Measurements from ENCODE around the gene SDR39U1. TPM values are rescaled to one million over a fixed set of nuclear protein-coding genes. Genes with fewer than 3 reads are reported as not detected.

The SDR39U1 gene
- total RNA-seq, 1 experiment from 2014 or later: 56.4 TPM

- in situ Hi-C loops (cut with HindIII; ENCODE audit: low sequenced_read_pairs): no loop called here
- no peak for DNase-seq (ENCODE audit: low spot score)
Measured at GRCh38 chr14:24397639-24398292, 44.8 kb downstream of the SDR39U1 start.

DNA sequence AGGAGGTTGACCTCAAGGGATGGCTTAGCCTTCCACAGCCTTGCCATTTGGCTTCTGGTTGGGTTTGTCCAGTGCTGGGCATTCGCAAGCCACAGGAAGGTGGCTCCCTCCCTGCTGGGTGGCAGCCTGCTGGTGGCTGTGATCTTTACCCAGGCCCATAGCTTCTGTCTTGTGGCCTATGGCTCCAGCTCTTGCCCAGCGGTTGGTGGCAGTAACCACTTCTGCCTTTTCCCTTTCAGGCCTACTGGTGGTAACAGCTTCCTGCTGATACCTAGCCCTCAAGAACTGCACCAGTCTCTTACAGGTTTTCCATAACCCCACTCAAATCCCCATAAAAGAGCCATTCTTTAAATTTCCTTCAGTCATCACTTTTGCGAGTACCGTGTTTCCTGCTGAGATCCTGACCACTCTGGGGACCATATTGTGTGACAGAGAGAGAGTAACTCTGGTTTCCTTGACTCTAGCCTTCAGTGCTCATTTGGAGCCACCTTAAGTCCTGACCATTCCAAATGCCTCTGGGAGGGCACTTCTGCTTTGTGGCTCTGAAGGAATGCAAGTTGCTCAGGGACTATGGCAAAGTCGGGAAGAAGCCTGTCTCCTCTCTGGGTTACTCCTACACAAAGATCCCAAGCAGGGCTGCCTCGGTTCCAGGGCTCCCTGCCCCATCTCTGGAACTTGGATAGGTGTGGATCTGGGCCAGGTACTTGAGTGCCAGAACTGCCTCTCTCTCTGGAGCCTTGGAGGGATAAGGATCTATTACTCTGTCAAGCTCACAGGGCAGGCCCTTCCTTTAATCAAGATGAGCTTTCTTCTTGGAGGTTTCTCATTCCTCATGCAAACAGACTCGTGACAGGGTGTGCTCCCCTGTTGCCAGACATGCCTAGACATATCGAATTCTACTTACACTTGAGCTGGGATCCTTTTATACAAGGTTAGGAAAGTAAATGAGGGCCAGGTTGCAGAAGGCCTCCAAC, 46.7 kb downstream of the SDR39U1 start:
- in situ Hi-C loops (cut with HindIII; ENCODE audit: low sequenced_read_pairs): no loop called here
- DNase-seq (ENCODE audit: low spot score): no peak

DNA sequence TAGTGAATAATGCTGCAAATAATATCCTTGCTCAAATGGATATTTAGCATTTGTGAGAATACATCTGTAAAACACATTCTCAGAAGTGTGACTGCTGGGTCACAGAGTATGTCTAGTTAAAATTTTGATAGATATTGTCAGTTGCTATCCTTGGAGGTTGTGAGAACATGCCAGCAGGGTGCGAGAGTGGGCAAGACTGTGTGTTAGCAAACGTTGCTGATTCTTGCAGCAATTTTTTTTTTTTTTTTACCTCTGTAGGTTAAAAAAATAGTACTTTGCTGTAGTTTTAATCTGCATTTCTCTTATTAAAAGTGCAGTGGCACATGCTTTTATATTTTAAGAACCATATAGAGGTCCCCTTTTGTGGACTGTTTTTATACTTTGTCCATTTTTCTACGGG, 48.3 kb downstream of the SDR39U1 start:
- in situ Hi-C loops (cut with HindIII; ENCODE audit: low sequenced_read_pairs): no loop called here
- no peak for DNase-seq (ENCODE audit: low spot score)

DNA sequence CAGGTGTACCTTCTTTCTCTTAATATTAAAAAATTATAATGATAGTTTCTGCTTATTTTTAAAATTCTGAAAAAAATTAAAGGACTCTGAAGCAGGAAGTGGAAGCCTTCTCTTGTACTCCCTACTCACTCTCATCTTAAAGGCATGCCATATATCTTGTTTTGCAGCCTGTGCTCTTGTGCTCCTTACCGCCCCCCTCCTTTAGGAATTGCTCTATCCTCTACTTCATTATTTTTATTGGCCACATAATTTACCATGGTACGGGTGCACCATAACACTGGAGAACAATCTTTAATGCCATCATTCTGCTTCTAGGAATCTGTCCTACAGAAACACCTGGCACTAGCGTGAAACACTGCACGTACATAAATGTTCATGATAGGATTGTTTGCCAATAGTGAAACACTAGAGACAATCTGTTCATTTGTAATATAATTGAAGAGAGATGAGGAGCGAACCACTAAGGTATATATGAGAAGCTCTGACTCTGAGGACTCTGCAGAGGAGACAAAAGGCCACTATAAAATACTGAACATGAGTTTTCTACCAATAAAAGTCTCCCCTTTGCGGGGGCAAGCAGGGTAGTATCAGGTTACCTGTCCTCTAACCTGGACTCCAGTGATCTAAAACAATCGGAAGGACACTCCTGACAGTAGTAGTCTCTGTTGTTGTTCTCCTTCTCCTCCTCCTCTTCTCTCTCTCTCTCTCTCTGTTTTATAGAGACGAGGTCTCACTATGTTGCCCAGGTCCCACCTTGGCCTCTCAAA, 50.1 kb downstream of the SDR39U1 start:
- in situ Hi-C loops (cut with HindIII; ENCODE audit: low sequenced_read_pairs): no loop called here
- DNase-seq (ENCODE audit: low spot score): no peak

DNA sequence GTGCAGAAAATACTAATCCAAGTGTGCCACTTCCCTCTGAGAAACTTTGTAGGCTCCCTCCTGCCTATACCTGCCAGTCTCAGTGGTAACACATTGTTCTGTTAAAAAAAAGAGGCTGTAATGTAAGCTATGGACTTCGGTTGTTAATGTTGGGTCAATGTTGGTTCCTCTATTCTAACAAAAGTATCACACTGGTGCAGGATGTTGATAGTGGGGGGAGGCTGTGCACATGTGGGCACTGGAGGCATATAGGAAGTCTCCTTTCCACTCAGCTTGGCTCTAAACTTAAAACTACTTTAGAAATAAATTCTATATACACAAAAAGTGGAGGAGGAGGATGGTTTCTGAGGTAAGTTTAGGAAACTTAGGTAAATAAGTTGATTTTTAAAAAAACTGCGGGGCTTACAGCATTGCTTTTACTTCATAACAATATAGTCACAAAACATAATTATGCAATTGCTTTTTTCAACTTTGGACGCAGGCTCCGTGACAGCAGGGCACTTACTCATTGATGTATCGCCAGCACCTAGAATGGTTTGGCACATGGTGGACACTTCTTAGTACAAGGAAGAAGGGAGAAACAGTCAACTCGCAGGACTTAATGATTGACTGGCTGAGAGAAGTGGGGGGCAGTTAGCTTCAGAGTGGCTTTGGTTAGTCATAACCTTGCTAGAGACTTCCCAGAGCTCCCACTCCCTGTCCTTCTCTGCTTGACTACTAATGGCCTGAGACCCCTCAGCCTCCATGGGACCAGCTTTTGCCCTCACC, 51.7 kb downstream of the SDR39U1 start:
- DNase-seq (ENCODE audit: low spot score): no peak
- in situ Hi-C loops (cut with HindIII; ENCODE audit: low sequenced_read_pairs): no loop called here

Other genes with a start within 250 kb of the SDR39U1 start
- gene TM9SF1, start 247.3 kb downstream of the SDR39U1 start, total RNA-seq (2014; rRNA removed; shearing (Covaris generic)): 26.6 and 50.0 TPM in 2 replicates
- gene TSSK4, start 237.1 kb downstream of the SDR39U1 start, total RNA-seq (2014; rRNA removed; shearing (Covaris generic)): not detected in 2 replicates
- gene CHMP4A, start 229.3 kb downstream of the SDR39U1 start, total RNA-seq (2014; rRNA removed; shearing (Covaris generic)): 30.8 and 40.4 TPM in 2 replicates
- gene MDP1, start 226.7 kb downstream of the SDR39U1 start, total RNA-seq (2014; rRNA removed; shearing (Covaris generic)): 16.6 and 16.9 TPM in 2 replicates
- gene NEDD8, start 210.4 kb downstream of the SDR39U1 start, total RNA-seq (2014; rRNA removed; shearing (Covaris generic)): 168 and 186 TPM in 2 replicates
- 116 and 132 TPM in 2 replicates for gene GMPR2, start 209.8 kb downstream of the SDR39U1 start, total RNA-seq (2014; rRNA removed; shearing (Covaris generic))
- gene TINF2, start 200.2 kb downstream of the SDR39U1 start, total RNA-seq (2014; rRNA removed; shearing (Covaris generic)): 38.1 and 63.0 TPM in 2 replicates
- gene TGM1, start 179.6 kb downstream of the SDR39U1 start, total RNA-seq (2014; rRNA removed; shearing (Covaris generic)): 0.10 TPM in 1 of 2 replicates, not detected in the other
- gene RABGGTA, start 171.2 kb downstream of the SDR39U1 start, total RNA-seq (2014; rRNA removed; shearing (Covaris generic)): 19.0 and 23.6 TPM in 2 replicates
- 3.8 and 11.4 TPM in 2 replicates for gene DHRS1, start 143.0 kb downstream of the SDR39U1 start, total RNA-seq (2014; rRNA removed; shearing (Covaris generic))
- gene NOP9, start 142.9 kb downstream of the SDR39U1 start, total RNA-seq (2014; rRNA removed; shearing (Covaris generic)): 28.7 and 28.9 TPM in 2 replicates
- gene CIDEB, start 134.8 kb downstream of the SDR39U1 start, total RNA-seq (2014; rRNA removed; shearing (Covaris generic)): 1.7 TPM in 1 of 2 replicates, not detected in the other
- gene LTB4R2, start 132.6 kb downstream of the SDR39U1 start, total RNA-seq (2014; rRNA removed; shearing (Covaris generic)): 1.8 and 5.4 TPM in 2 replicates
- 1.6 and 5.7 TPM in 2 replicates for gene LTB4R, start 131.3 kb downstream of the SDR39U1 start, total RNA-seq (2014; rRNA removed; shearing (Covaris generic))
- not detected in 2 replicates for gene ADCY4, start 107.7 kb downstream of the SDR39U1 start, total RNA-seq (2014; rRNA removed; shearing (Covaris generic))
- gene RIPK3, start 102.8 kb downstream of the SDR39U1 start, total RNA-seq (2014; rRNA removed; shearing (Covaris generic)): not detected in 2 replicates
- gene NFATC4, start 74.6 kb downstream of the SDR39U1 start, total RNA-seq (2014; rRNA removed; shearing (Covaris generic)): 41.4 and 45.5 TPM in 2 replicates
- 19.7 and 24.1 TPM in 2 replicates for gene NYNRIN, start 43.8 kb downstream of the SDR39U1 start, total RNA-seq (2014; rRNA removed; shearing (Covaris generic))
- gene CBLN3, start 13.1 kb downstream of the SDR39U1 start, total RNA-seq (2014; rRNA removed; shearing (Covaris generic)): 0.25 and 0.88 TPM in 2 replicates
- 41.9 and 54.9 TPM in 2 replicates for gene KHNYN, start 12.8 kb downstream of the SDR39U1 start, total RNA-seq (2014; rRNA removed; shearing (Covaris generic))
- gene CMA1, start 65.5 kb upstream of the SDR39U1 start, total RNA-seq (2014; rRNA removed; shearing (Covaris generic)): not detected in 2 replicates
- not detected in 2 replicates for gene CTSG, start 133.5 kb upstream of the SDR39U1 start, total RNA-seq (2014; rRNA removed; shearing (Covaris generic))
- gene GZMH, start 166.9 kb upstream of the SDR39U1 start, total RNA-seq (2014; rRNA removed; shearing (Covaris generic)): not detected in 2 replicates
- not detected in 2 replicates for gene GZMB, start 191.4 kb upstream of the SDR39U1 start, total RNA-seq (2014; rRNA removed; shearing (Covaris generic))

Data from G401 (cell line).